Left forelimb (tissue), 1 donor: ENCODE results near the gene DIP2C.
"Not testable (repeated sequence)": the region's sequence is repeated elsewhere in the genome, so short reads cannot be mapped to it uniquely, and the experiment has no call there.

Experiments used
- DNase-seq: peaks from one replicate; pipeline ENCODE4 v3.0.0-alpha.2; 2018; ENCODE audit warnings: low spot score

The DIP2C gene

GRCh38 chr10:418894-419293 is 270.6 kb downstream of the DIP2C start:
- DNase-seq = no peak

GRCh38 chr10:418226-418625 is 271.2 kb downstream of the DIP2C start:
- no peak for DNase-seq

- DNase-seq = no peak
Observed at GRCh38 chr10:416091-416515, 273.4 kb downstream of the DIP2C start.

GRCh38 chr10:413662-414071 is 275.8 kb downstream of the DIP2C start:
- DNase-seq = no peak

- DNase-seq = no peak
Observed at GRCh38 chr10:412109-412508, 277.4 kb downstream of the DIP2C start.

GRCh38 chr10:411603-412002 is 277.9 kb downstream of the DIP2C start:
- no peak for DNase-seq

GRCh38 chr10:409408-410040 is 279.9 kb downstream of the DIP2C start:
- DNase-seq = no peak

GRCh38 chr10:408236-408635 is 281.2 kb downstream of the DIP2C start:
- no peak for DNase-seq

GRCh38 chr10:406976-407375 is 282.5 kb downstream of the DIP2C start:
- no peak for DNase-seq

- no peak for DNase-seq
Observed at GRCh38 chr10:405648-406047, 283.8 kb downstream of the DIP2C start.

GRCh38 chr10:404991-405390 is 284.5 kb downstream of the DIP2C start:
- no peak for DNase-seq

GRCh38 chr10:404346-404745 is 285.1 kb downstream of the DIP2C start:
- DNase-seq = no peak

GRCh38 chr10:398954-399353 is 290.5 kb downstream of the DIP2C start:
- DNase-seq = no peak

GRCh38 chr10:397321-398068 is 292.0 kb downstream of the DIP2C start:
- DNase-seq = no peak

- no peak for DNase-seq
Observed at GRCh38 chr10:396535-397220, 292.8 kb downstream of the DIP2C start.

- no peak for DNase-seq
Observed at GRCh38 chr10:396107-396506, 293.4 kb downstream of the DIP2C start.

GRCh38 chr10:395665-396064 is 293.8 kb downstream of the DIP2C start:
- no peak for DNase-seq

- not testable (repeated sequence) for DNase-seq
Observed at GRCh38 chr10:394439-395101, 294.9 kb downstream of the DIP2C start.

GRCh38 chr10:393787-394438 is 295.6 kb downstream of the DIP2C start:
- DNase-seq = no peak

GRCh38 chr10:393106-393745 is 296.2 kb downstream of the DIP2C start:
- no peak for DNase-seq

GRCh38 chr10:392705-393037 is 296.8 kb downstream of the DIP2C start:
- no peak for DNase-seq
